Measurements from ENCODE around the gene FANCM.

DNA sequence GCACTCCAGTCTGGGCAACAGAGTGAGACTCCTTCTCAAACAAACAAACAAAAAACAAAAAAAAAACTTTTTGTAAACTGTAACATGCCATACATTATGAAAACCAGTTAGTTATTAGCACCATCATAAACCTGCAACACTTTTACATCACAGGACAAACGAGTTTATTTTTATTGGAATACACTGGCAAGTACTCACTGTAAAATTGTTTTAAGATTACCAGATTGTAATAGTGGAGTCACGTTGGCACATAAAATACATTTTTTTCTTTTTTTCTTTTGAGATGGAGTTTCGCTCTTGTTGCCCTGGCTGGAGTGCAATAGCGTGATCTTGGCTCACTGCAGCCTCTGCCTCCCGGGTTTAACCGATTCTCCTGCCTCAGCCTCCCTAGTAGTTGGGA, 17.1 kb upstream of the FANCM start:
- no peak for TF ChIP-seq ARNT (IDR thresholded peaks at IDR 0.05)
- TF ChIP-seq SUZ12 (IDR thresholded peaks at IDR 0.05), result no peak
- no peak for TF ChIP-seq SP1 (IDR thresholded peaks at IDR 0.05)
- no peak for TF ChIP-seq TARDBP (IDR thresholded peaks at IDR 0.05)
- TF ChIP-seq FOXK2 (IDR thresholded peaks at IDR 0.05), result no peak
- TF ChIP-seq, protein P1, sequence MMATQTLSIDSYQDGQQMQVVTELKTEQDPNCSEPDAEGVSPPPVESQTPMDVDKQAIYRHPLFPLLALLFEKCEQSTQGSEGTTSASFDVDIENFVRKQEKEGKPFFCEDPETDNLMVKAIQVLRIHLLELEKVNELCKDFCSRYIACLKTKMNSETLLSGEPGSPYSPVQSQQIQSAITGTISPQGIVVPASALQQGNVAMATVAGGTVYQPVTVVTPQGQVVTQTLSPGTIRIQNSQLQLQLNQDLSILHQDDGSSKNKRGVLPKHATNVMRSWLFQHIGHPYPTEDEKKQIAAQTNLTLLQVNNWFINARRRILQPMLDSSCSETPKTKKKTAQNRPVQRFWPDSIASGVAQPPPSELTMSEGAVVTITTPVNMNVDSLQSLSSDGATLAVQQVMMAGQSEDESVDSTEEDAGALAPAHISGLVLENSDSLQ (IDR thresholded peaks at IDR 0.05), result no peak
- no peak for TF ChIP-seq ELF4 (IDR thresholded peaks at IDR 0.05)
- TF ChIP-seq FOXA1 (IDR thresholded peaks at IDR 0.05), result no peak
- TF ChIP-seq HDGF (IDR thresholded peaks at IDR 0.05; ENCODE audit: borderline replicate concordance), result no peak
